ENCODE results near the gene ARHGEF11.

DNA sequence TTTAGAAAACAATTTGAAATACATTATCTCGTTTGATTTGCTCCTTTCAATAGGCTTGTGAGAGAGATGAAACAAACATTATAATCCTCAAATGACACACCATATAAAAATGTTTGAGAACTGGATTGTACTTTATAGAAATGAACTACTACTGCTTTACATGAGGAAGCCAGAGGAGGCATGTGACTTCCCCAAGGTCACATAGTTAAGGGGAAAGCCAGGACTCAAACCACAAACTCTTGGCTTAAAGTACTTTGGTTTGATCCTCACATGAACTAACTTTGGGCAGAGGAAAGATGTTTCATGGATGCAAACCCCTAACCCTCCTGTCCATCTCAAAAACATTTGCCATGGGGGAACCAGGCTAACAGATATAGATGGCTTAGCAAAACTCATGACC, 4.7 kb downstream of the ARHGEF11 start:
- no peak for TF ChIP-seq SP1 (IDR thresholded peaks at IDR 0.05)
- no peak for TF ChIP-seq CTBP1 (IDR thresholded peaks at IDR 0.05; ENCODE audit: borderline replicate concordance)
- TF ChIP-seq ELF4 (IDR thresholded peaks at IDR 0.05) = no peak
- no peak for TF ChIP-seq ZNF384 (IDR thresholded peaks at IDR 0.05)
- TF ChIP-seq HDGF (IDR thresholded peaks at IDR 0.05; ENCODE audit: borderline replicate concordance) = no peak
- no peak for TF ChIP-seq SUZ12 (IDR thresholded peaks at IDR 0.05)
- no peak for TF ChIP-seq L3MBTL2 (conservative IDR thresholded peaks at IDR 0.05)
- TF ChIP-seq FOXA1 (IDR thresholded peaks at IDR 0.05) = no peak
- TF ChIP-seq ARNT (IDR thresholded peaks at IDR 0.05) = no peak
- no peak for TF ChIP-seq BHLHE40 (IDR thresholded peaks at IDR 0.05; ENCODE audit: borderline replicate concordance)
